OCI-LY7 (cell line): ENCODE data around the gene ADAR. TPM values are rescaled to one million over a fixed set of nuclear protein-coding genes. Genes with fewer than 3 reads are reported as not detected.

Experiments used
- BruUV-seq: library from RNA; stranded (reverse); fragments of 400-500 nt; replicated peaks from 2 replicates; lab custom pipeline; 2021; lab: Mats Ljungman, UMichigan
- CTCF ChIA-PET: fragments of 300-600 bp; sonication (Branson Sonifier 250); formaldehyde crosslinking; loops from one replicate; lab custom pipeline; 2022; ENCODE audit warnings: antibody characterized with exemption; ENCODE audit not compliant: unreplicated experiment; lab: Charles Lee
- POLR2A ChIA-PET: fragments of 300-600 bp; sonication (Branson Sonifier 250); formaldehyde crosslinking; loops from one replicate; lab custom pipeline; 2022; ENCODE audit warnings: antibody characterized with exemption; lab: Charles Lee
- DNase-seq: peaks from one replicate; pipeline ENCODE4 v3.0.0-alpha.2; 2015; ENCODE audit warnings: low spot score
- H2AFZ ChIP-seq: fragments of 200-600 bp; sonication (generic), shearing (Covaris generic); 2 replicates; pipeline ENCODE4 v1.6.1; 2014; ENCODE audit warnings: mild to moderate bottlenecking, antibody characterized with exemption, low read length, moderate library complexity
- H3K27ac ChIP-seq: fragments of 200-600 bp; sonication (generic); 2 replicates; pipeline ENCODE4 v1.5.1; 2014; ENCODE audit warnings: mixed run types, low read depth, mild to moderate bottlenecking, moderate library complexity, low read length, inconsistent platforms; ENCODE audit not compliant: poor library complexity, severe bottlenecking
- H3K36me3 ChIP-seq: fragments of 200-600 bp; sonication (generic); 2 replicates; pipeline ENCODE4 v1.6.1; 2014; ENCODE audit warnings: mild to moderate bottlenecking, antibody characterized with exemption, low read length, moderate library complexity, mixed read lengths; ENCODE audit not compliant: insufficient read depth
- H3K4me1 ChIP-seq: fragments of 200-600 bp; sonication (generic); 2 replicates; pipeline ENCODE4 v1.5.1; 2014; ENCODE audit warnings: mild to moderate bottlenecking, low read length; ENCODE audit not compliant: insufficient read depth, poor library complexity, severe bottlenecking
- H3K4me2 ChIP-seq: fragments of 200-600 bp; sonication (generic); 2 replicates; pipeline ENCODE4 v1.6.1; 2014; ENCODE audit warnings: mild to moderate bottlenecking, low read length
- H3K4me3 ChIP-seq: fragments of 200-600 bp; sonication (generic); 2 replicates; pipeline ENCODE4 v1.5.1; 2014; ENCODE audit warnings: mild to moderate bottlenecking, low read depth, low read length; ENCODE audit not compliant: poor library complexity, severe bottlenecking
- H3K79me2 ChIP-seq: fragments of 200-600 bp; sonication (generic); 2 replicates; pipeline ENCODE4 v1.6.1; 2016; ENCODE audit warnings: low read depth, mild to moderate bottlenecking, low read length, moderate library complexity, mixed read lengths; ENCODE audit not compliant: insufficient read depth
- H3K9me2 ChIP-seq: fragments of 200-600 bp; sonication (generic); 2 replicates; pipeline ENCODE4 v1.6.1; 2016; ENCODE audit warnings: mild to moderate bottlenecking, low read length, mixed read lengths; ENCODE audit not compliant: insufficient read depth
- H3K9me3 ChIP-seq: fragments of 200-600 bp; sonication (generic); 2 replicates; pipeline ENCODE4 v1.6.1; 2014; ENCODE audit warnings: mild to moderate bottlenecking, mixed run types, low read length, mixed read lengths
- H4K20me1 ChIP-seq: fragments of 200-600 bp; sonication (generic); 2 replicates; pipeline ENCODE4 v1.6.1; 2014; ENCODE audit warnings: mild to moderate bottlenecking, antibody characterized with exemption, low read length, moderate library complexity, mixed read lengths; ENCODE audit not compliant: insufficient read depth
- CTCF ChIP-seq: fragments of 200-600 bp; sonication (generic); conservative IDR thresholded peaks from 2 replicates; pipeline ENCODE4 v1.5.1; 2014; ENCODE audit warnings: mild to moderate bottlenecking, antibody characterized with exemption, low read length, moderate library complexity, mixed read lengths
- EZH2phosphoT487 ChIP-seq: fragments of 200-600 bp; sonication (generic); IDR thresholded peaks from 2 replicates; pipeline ENCODE4 v1.6.1; 2018; ENCODE audit warnings: low read depth, borderline replicate concordance, mild to moderate bottlenecking, mixed run types, antibody characterized with exemption, low read length, moderate library complexity, mixed read lengths
- intact Hi-C: fragments of 100-400 bp; cut with micrococcal nuclease; formaldehyde crosslinking; loops from one replicate; pipeline ENCODE4 v1.10.0; 2022; ENCODE audit not compliant: unreplicated experiment
- total RNA-seq, 2 experiments: library from RNA; depleted of rRNA in 1 of 2; stranded (reverse); fragments of >200 nt in 1 of 2; shearing (Covaris generic) in 1 of 2; gene quantifications; 2 replicates each; pipeline ENCODE4 v1.2.3, GENCODE V29; 2014 to 2022

Gene ADAR
- total RNA-seq, 2 experiments from 2014 or later = 90.2 to 139 TPM

- H3K9me3 ChIP-seq = no peaks in the 10 kb centered on the region
- H3K27ac ChIP-seq = peak overlapping the region; percentile 74
- CTCF ChIA-PET = no interaction called here
- no peak for DNase-seq
- intact Hi-C loops = no loop called here
- no TSS peak for BruUV-seq
- POLR2A ChIA-PET = interaction anchor here (0.6 to 1.0 kb wide), 4 partner anchors 11 to 70 kb away, joined by 3 to 5 read pairs (median 4); no protein-coding TSS in a partner anchor
- H3K79me2 ChIP-seq = no peaks in the 10 kb centered on the region
- H2AFZ ChIP-seq = no peak overlapping the region
- H3K4me3 ChIP-seq = no peak overlapping the region
- H3K4me2 ChIP-seq = peak overlapping the region; percentile 58
- peaks cover 27% of the 10 kb centered on the region; the same call in 1 of the 2 replicates for H3K36me3 ChIP-seq
- peaks cover 47% of the 10 kb centered on the region for H3K4me1 ChIP-seq
- H3K9me2 ChIP-seq = no peaks in the 10 kb centered on the region
- no peaks in the 10 kb centered on the region for H4K20me1 ChIP-seq
- TF ChIP-seq CTCF = no peak
- TF ChIP-seq EZH2phosphoT487 = no peak
These were observed 32.6 kb downstream of the ADAR start for GRCh38 chr1:154575147-154575927.

- H2AFZ ChIP-seq = peak overlapping the region; percentile 56; the same call in 1 of the 2 replicates
- peak overlapping the region; percentile 58 for H3K4me2 ChIP-seq
- H3K27ac ChIP-seq = peak overlapping the region; percentile 74
- no peaks in the 10 kb centered on the region for H4K20me1 ChIP-seq
- H3K79me2 ChIP-seq = no peaks in the 10 kb centered on the region
- CTCF ChIA-PET = no interaction called here
- H3K36me3 ChIP-seq = peaks cover 21% of the 10 kb centered on the region; the same call in 1 of the 2 replicates
- TF ChIP-seq EZH2phosphoT487 = no peak
- TF ChIP-seq CTCF = no peak
- peaks cover 47% of the 10 kb centered on the region for H3K4me1 ChIP-seq
- no peaks in the 10 kb centered on the region for H3K9me3 ChIP-seq
- peak; percentile 75 for DNase-seq
- H3K9me2 ChIP-seq = no peaks in the 10 kb centered on the region
- H3K4me3 ChIP-seq = no peak overlapping the region
- POLR2A ChIA-PET = interaction anchor here (0.5 to 2.1 kb wide), 5 partner anchors 10 to 70 kb away, joined by 3 to 8 read pairs (median 4); no protein-coding TSS in a partner anchor
- intact Hi-C loops = no loop called here
- BruUV-seq = no TSS peak
These were observed 33.3 kb downstream of the ADAR start for GRCh38 chr1:154574716-154575115.

- Histone ChIP-seq H3K9me3 (no peaks in the 10 kb centered on the region), H3K27ac (no peak overlapping the region), H2AFZ (no peak overlapping the region), H3K36me3 (peaks cover 6% of the 10 kb centered on the region; the same call in 1 of the 2 replicates), H3K4me2 (no peak overlapping the region), H3K9me2 (no peaks in the 10 kb centered on the region), H3K79me2 (no peaks in the 10 kb centered on the region), H3K4me1 (peaks cover 36% of the 10 kb centered on the region), H4K20me1 (no peaks in the 10 kb centered on the region), H3K4me3 (no peak overlapping the region)
- BruUV-seq = no TSS peak
- TF ChIP-seq CTCF (no peak), EZH2phosphoT487 (no peak)
- DNase-seq = peak; percentile 18
- POLR2A ChIA-PET = interaction anchor here (2.1 kb wide), 1 partner anchor 13 kb away, joined by 8 read pairs; no protein-coding TSS in a partner anchor
- CTCF ChIA-PET = interaction anchor here (1.0 kb wide), 1 partner anchor 13 kb away, joined by 3 read pairs; no protein-coding TSS in a partner anchor
- intact Hi-C loops = no loop called here
These were observed 34.8 kb downstream of the ADAR start for GRCh38 chr1:154573168-154573510.
